Measurements from ENCODE around the gene NOS1.

The NOS1 gene

DNA sequence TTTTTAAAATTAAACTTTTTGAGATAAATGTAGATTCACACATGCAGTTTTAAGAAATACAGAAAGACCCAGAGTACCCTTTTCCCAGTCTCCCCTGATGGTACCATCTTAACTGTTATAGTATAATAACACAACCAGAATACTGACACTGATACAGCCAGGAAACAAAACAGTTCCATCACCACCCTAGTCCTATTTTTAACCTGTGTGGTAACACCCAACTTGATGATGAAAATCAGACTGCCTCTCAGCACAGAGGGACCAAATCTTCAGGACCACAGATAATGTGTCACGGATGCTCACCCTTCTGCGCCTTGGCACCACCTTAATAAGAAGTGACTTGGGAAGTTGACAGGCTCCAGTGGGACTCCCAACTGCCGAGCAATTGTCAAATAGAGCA, 189.3 kb downstream of the NOS1 start:
- H3K9me3 ChIP-seq, result no peaks in the 10 kb centered on the region
- no peaks in the 10 kb centered on the region for H3K27me3 ChIP-seq
- H3K36me3 ChIP-seq, result peaks cover 58% of the 10 kb centered on the region

DNA sequence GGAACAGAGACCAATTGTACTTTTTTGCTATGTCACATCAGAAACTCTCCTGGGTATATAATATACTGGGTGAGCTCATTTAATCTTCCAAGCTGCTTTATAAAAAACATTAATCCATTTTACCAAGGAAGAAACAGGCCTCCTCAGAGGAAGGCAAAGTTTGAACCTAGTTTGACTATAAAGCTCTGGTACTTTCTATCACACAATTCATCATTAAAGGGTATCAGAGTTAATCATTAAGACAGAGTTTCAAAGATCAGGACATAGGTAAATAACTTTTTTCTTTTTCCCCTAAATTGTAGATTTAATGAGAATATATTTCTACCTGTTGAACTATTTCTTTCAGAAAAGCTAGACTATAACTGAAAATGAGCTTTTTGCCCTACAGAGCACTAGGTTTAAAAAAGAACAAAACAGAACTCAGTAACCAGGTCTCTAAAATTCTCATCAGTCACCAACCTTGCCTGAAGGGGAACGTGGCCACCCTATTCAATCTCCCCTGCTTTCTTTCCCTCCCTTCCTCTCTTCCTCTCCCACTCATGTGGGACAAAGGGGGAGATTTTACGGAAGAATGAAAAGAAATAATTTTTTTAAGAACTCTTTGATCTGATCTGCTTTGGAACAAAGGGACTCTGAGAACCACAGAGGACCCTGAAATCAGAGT, 189.8 kb downstream of the NOS1 start:
- Histone ChIP-seq H3K36me3 (peaks cover 57% of the 10 kb centered on the region), H3K4me1 (ENCODE audit: control insufficient read depth in 1 of 2, insufficient read depth in 1 of 2, low read depth in 1 of 2, low read length in 1 of 2) (no peaks in the 10 kb centered on the region), H3K9me3 (no peaks in the 10 kb centered on the region), H3K27ac (no peak overlapping the region), H3K4me3 (ENCODE audit: low read depth in 1 of 2, low read length in 1 of 2) (no peak overlapping the region), H3K27me3 (no peaks in the 10 kb centered on the region)
- TF ChIP-seq, protein P1, sequence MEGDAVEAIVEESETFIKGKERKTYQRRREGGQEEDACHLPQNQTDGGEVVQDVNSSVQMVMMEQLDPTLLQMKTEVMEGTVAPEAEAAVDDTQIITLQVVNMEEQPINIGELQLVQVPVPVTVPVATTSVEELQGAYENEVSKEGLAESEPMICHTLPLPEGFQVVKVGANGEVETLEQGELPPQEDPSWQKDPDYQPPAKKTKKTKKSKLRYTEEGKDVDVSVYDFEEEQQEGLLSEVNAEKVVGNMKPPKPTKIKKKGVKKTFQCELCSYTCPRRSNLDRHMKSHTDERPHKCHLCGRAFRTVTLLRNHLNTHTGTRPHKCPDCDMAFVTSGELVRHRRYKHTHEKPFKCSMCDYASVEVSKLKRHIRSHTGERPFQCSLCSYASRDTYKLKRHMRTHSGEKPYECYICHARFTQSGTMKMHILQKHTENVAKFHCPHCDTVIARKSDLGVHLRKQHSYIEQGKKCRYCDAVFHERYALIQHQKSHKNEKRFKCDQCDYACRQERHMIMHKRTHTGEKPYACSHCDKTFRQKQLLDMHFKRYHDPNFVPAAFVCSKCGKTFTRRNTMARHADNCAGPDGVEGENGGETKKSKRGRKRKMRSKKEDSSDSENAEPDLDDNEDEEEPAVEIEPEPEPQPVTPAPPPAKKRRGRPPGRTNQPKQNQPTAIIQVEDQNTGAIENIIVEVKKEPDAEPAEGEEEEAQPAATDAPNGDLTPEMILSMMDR (IDR thresholded peaks at IDR 0.05), result no peak

More for the DNA sequence above, 189.3 kb downstream of the NOS1 start:
- H3K4me1 ChIP-seq (ENCODE audit: control insufficient read depth in 1 of 2, insufficient read depth in 1 of 2, low read depth in 1 of 2, low read length in 1 of 2), result no peaks in the 10 kb centered on the region
- no peak overlapping the region for H3K4me3 ChIP-seq (ENCODE audit: low read depth in 1 of 2, low read length in 1 of 2)
- no peak overlapping the region for H3K27ac ChIP-seq
- TF ChIP-seq, protein P1 (IDR thresholded peaks at IDR 0.05), result no peak

DNA sequence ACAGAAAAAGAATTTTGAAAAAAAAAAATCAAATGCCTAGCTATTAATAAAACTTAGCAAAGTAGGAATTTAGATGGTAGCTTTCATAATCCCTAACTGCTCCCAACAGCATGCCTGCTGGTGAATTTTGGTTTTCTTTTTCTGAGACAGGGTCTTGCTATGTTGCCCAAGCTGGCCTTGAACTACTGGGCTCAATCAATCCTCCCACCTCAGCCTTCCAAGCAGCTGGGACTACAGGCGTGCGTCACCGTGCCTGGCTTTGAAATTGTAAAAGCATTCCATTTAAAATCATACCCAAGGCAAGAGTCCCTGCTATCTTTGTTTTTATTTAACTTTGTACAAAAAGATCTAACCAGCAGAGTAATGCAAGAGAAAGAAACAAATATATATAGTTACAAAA, 191.9 kb downstream of the NOS1 start:
- Histone ChIP-seq H3K36me3 (peaks cover 60% of the 10 kb centered on the region), H3K27me3 (no peaks in the 10 kb centered on the region), H3K4me1 (ENCODE audit: control insufficient read depth in 1 of 2, insufficient read depth in 1 of 2, low read depth in 1 of 2, low read length in 1 of 2) (no peaks in the 10 kb centered on the region), H3K4me3 (ENCODE audit: low read depth in 1 of 2, low read length in 1 of 2) (no peak overlapping the region), H3K9me3 (no peaks in the 10 kb centered on the region), H3K27ac (no peak overlapping the region)
- TF ChIP-seq, protein P1 (IDR thresholded peaks at IDR 0.05), result no peak

DNA sequence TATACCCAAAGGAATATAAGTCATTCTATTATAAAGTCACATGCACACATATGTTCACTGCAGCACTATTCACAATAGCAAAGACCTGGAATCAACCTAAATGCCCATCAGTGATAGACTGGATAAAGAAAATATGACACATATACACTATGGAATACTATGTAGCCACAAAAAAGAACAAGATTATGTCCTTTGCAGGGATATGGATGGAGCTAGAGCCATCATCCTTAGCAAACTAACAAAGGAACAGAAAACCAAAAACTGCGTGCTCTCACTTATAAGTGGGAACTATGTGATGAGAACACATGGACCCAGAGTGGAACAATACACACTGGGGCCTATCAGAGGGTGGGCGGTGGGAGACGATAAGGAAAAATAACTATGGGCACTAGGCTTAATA, 192.4 kb downstream of the NOS1 start:
- H3K27ac ChIP-seq, result no peak overlapping the region
- no peaks in the 10 kb centered on the region for H3K27me3 ChIP-seq
- TF ChIP-seq, protein P1 (IDR thresholded peaks at IDR 0.05), result no peak
- no peaks in the 10 kb centered on the region for H3K4me1 ChIP-seq (ENCODE audit: control insufficient read depth in 1 of 2, insufficient read depth in 1 of 2, low read depth in 1 of 2, low read length in 1 of 2)
- H3K9me3 ChIP-seq, result no peaks in the 10 kb centered on the region
- peaks cover 59% of the 10 kb centered on the region for H3K36me3 ChIP-seq
- H3K4me3 ChIP-seq (ENCODE audit: low read depth in 1 of 2, low read length in 1 of 2), result no peak overlapping the region

DNA sequence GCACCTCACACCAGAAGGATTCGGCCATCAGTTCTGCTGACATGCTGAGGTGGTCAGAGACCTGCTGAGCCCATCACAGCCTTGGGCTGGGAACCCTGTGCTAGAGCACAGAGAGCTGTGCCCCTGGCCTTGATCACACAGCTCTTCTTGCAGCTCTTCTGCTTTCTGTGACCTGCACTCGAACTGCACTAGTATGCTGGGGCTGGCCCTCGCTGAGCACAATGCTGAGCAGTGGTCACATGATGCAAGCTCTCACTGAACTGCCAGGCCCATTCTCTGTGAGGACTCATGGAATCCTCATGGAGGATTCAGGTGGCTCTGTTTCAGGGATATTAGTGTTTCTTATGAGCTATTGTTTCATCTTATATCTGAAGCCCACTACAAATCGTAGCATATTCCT, 193.7 kb downstream of the NOS1 start:
- peaks cover 59% of the 10 kb centered on the region for H3K36me3 ChIP-seq

More for the DNA sequence above, 193.7 kb downstream of the NOS1 start:
- Histone ChIP-seq H3K27me3 (no peaks in the 10 kb centered on the region), H3K27ac (no peak overlapping the region), H3K4me1 (ENCODE audit: control insufficient read depth in 1 of 2, insufficient read depth in 1 of 2, low read depth in 1 of 2, low read length in 1 of 2) (no peaks in the 10 kb centered on the region), H3K9me3 (no peaks in the 10 kb centered on the region), H3K4me3 (ENCODE audit: low read depth in 1 of 2, low read length in 1 of 2) (no peak overlapping the region)
- TF ChIP-seq, protein P1 (IDR thresholded peaks at IDR 0.05), result no peak
